ENCODE data around the gene KRTDAP.

- TF ChIP-seq POLR2AphosphoS5 (IDR thresholded peaks at IDR 0.05; ENCODE audit: insufficient read depth, low read depth, low read length) (no peak), MAX (IDR thresholded peaks at IDR 0.05; ENCODE audit: insufficient read depth, insufficient read length) (no peak)
Observed at GRCh38 chr19:35458192-35458591, 32.1 kb downstream of the KRTDAP start.
